A673 (cell line): Measurements from ENCODE around the gene CMTM4.
"Not testable (repeated sequence)": the region's sequence is repeated elsewhere in the genome, so short reads cannot be mapped to it uniquely, and the experiment has no call there.

Experiments
- CTCF ChIP-seq: fragments of 300-800, 200-600 bp; sonication (generic); conservative IDR thresholded peaks from 2 replicates; pipeline ENCODE4 v1.5.1; 2017; ENCODE audit warnings: low read depth, mild to moderate bottlenecking, antibody characterized with exemption, low read length, moderate library complexity, mixed read lengths
- EZH2 ChIP-seq: fragments of 200-600 bp; sonication (generic); IDR thresholded peaks from 2 replicates; pipeline ENCODE4 v1.6.1; 2017; ENCODE audit warnings: borderline replicate concordance, low read depth, mild to moderate bottlenecking, mixed read lengths, antibody characterized with exemption, low read length; ENCODE audit not compliant: poor library complexity, severe bottlenecking

GRCh38 chr16:66661671-66662346, 34.7 kb downstream of the CMTM4 start:
- not testable (repeated sequence) for TF ChIP-seq CTCF, EZH2
